Stimulated activated CD4-positive, alpha-beta T cell treated with anti-CD3 and anti-CD28 coated beads, Interleukin-4, amount 100 ng/mL, for 24 hours (primary cell): ENCODE measurements around the gene EXOSC10.

ENCODE experiments used
- DNase-seq: peaks from one replicate; pipeline ENCODE4 v3.0.0-alpha.2; 2020

Gene EXOSC10

DNA sequence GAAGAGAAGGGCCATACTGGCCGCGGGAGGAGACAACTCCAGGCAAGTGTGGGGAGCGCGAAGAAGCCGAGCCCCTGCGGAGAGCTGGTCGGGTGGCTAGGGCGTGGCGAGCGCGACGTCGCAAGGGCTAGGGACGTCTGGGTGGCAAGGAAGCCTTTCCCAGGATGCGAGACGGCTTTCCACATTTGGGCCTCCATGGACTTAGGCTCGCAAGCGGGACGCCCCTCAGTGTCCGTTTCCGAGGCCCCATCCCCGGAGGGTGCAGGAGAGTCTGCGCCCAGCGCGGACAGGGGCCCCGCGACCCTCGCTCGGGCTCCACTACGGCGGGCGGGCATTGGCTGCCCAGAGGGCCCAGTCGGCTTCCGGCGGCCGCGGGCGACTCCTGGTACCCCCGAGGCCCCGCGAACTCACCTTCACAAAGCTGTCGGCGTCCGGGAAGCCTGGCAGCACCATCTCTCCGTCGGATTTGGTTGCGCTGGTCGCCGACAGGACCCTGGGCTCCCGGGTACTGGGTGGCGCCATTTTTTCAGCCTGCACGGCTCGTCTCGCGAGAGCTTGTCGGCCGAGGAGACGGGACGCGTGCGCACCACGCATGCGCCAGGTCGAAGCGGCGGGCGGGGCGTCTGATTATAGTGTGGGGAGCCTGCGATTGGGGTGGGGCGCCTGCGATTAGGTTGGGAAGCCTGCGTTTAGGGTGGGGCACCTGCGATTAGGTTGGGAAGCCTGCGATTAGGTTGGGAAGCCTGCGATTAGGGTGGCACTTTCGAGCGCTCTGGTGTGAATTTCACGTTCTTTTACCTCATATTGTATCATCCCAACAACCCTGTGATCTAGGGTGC, at the start of gene EXOSC10:
TSS of gene EXOSC10 (minus strand) at position 560 of the 839 bp plus-strand sequence. CDS start at position 522, 38 bp downstream.
- DNase-seq, result peak; percentile 95

DNA sequence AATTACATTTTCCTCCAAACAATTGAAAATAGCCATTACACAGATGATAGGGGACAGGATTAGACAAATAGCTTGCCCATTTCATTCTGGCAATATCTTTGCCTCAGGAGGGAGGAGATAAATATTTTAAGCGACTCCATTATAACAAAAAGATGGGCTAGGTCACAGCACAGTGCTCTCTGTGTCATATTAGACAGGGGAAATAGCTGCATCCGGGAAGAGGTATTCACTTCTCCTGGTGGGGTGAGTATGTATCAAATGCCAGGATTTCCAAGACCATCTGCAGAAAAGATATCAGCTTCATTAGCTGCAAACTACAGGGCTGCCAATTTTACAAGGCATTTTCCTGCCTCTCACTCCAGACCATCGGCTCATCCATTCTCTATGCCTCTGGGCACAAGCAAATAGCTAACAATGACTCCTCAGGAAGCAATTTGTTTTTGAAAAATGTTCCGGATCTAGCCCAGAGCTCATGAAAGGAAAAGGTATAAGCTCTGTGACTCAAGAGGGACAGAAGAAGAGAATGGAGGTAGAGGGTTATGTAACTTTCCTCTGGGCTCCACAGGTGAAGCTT, 47.6 kb upstream of the EXOSC10 start:
- DNase-seq, result no peak

- no peak for DNase-seq
Measured at GRCh38 chr1:11145741-11146140, 46.1 kb upstream of the EXOSC10 start.

- no peak for DNase-seq
Measured at GRCh38 chr1:11144570-11145256, 45.0 kb upstream of the EXOSC10 start.

- DNase-seq, result no peak
Measured at GRCh38 chr1:11143907-11144306, 44.2 kb upstream of the EXOSC10 start.

- no peak for DNase-seq
Measured at GRCh38 chr1:11143401-11143800, 43.7 kb upstream of the EXOSC10 start.

GRCh38 chr1:11142618-11143391, 43.1 kb upstream of the EXOSC10 start:
- no peak for DNase-seq

GRCh38 chr1:11138952-11139351, 39.3 kb upstream of the EXOSC10 start:
- DNase-seq, result no peak

- no peak for DNase-seq
Measured at GRCh38 chr1:11138029-11138428, 38.4 kb upstream of the EXOSC10 start.

- DNase-seq, result no peak
Measured at GRCh38 chr1:11134898-11135266, 35.2 kb upstream of the EXOSC10 start.

- no peak for DNase-seq
Measured at GRCh38 chr1:11134251-11134897, 34.7 kb upstream of the EXOSC10 start.

- no peak for DNase-seq
Measured at GRCh38 chr1:11132563-11133293, 33.1 kb upstream of the EXOSC10 start.

GRCh38 chr1:11131816-11132215, 32.1 kb upstream of the EXOSC10 start:
- DNase-seq, result no peak

DNA sequence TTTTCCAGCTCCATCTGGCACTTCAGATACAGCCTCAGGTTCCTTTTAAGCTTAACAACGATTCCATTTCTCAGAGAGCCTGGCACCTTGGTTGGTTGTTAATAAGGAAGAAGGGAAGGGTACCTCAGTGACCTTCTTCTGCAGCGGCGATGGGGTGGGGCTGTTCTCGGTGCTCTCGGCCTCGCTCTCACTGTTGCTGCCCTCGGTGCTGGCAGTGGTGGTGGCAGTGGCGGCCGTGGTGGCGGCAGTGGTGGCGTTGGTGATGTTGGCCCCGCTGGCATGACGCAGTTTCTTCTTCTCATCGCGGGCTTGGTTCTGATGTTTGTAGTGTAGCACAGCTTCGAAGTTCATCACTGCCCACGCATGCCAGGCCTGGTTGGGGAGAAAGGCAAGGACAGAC, 30.7 kb upstream of the EXOSC10 start:
- no peak for DNase-seq

GRCh38 chr1:11129649-11130390, 30.2 kb upstream of the EXOSC10 start:
- DNase-seq, result no peak

GRCh38 chr1:11126569-11126968, 26.9 kb upstream of the EXOSC10 start:
- no peak for DNase-seq

DNA sequence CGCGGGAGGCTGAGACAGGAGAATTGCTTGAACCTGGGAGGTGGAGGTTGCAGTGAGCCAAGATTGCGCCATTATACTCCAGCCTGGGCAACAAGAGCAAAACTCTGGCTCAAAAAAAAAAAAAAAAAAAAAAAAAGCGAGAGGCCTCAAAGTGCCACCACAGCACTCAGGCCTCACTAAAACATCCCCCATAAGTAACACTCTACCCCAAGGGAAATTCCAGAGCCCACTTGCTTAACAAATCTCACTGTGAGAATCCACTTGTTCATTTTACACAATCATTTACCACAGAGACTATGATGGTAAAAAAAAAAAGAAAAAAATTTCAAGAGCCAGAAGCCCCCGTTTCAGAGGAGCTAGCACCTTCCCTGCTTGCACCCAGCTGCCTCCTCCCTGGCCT, 26.3 kb upstream of the EXOSC10 start:
- DNase-seq, result no peak

- DNase-seq, result no peak
Measured at GRCh38 chr1:11124965-11125364, 25.3 kb upstream of the EXOSC10 start.

- DNase-seq, result no peak
Measured at GRCh38 chr1:11116318-11116717, 16.6 kb upstream of the EXOSC10 start.

DNA sequence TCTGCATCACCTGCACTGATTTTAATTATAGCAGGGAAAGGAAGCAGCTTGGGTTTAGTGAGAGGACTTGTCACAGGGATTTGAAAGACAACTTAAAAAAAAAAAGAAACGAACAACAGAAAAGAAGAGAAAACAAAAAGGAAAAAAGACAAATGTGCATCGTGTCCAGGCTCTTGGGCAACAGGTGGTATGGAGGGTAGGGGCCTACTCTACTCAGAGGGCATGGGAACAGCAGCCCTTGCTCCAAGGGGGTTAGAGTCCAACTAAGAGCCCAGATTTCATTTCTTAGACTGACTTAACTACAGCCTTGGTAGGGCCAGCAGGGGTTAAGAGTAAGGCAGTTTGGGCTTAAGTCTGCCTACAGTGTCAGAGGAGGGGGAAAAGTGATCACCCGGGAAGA, 15.3 kb upstream of the EXOSC10 start:
- no peak for DNase-seq

GRCh38 chr1:11109047-11109760, 9.5 kb upstream of the EXOSC10 start:
- DNase-seq, result no peak
